Activated CD4-positive, alpha-beta memory T cell treated with anti-CD3 and anti-CD28 coated beads for 36 hours (primary cell): ENCODE data around the gene FZD2. TPM values are rescaled to one million over a fixed set of nuclear protein-coding genes. Genes with fewer than 3 reads are reported as not detected.
"Not testable (repeated sequence)": the region's sequence is repeated elsewhere in the genome, so short reads cannot be mapped to it uniquely, and the experiment has no call there.

ENCODE experiments used
- CTCF ChIA-PET: fragments of 350-600 bp; sonication (Branson Sonifier 250); formaldehyde crosslinking; loops from one replicate; lab custom pipeline; 2021; ENCODE audit warnings: antibody characterized with exemption, inconsistent platforms; lab: Charles Lee
- POLR2A ChIA-PET: fragments of 350-600 bp; sonication (Branson Sonifier 250); formaldehyde crosslinking; loops from one replicate; lab custom pipeline; 2021; ENCODE audit warnings: antibody characterized with exemption; lab: Charles Lee
- DNase-seq: peaks from one replicate; pipeline ENCODE4 v3.0.0-alpha.2; 2020
- H3K27ac Mint-ChIP-seq: one replicate; pipeline ENCODE4 v1.8.0; 2021; ENCODE audit warnings: mixed read lengths
- H3K27me3 Mint-ChIP-seq: one replicate; pipeline ENCODE4 v1.8.0; 2021; ENCODE audit warnings: mixed read lengths
- H3K36me3 Mint-ChIP-seq: one replicate; pipeline ENCODE4 v1.8.0; 2021; ENCODE audit warnings: mixed read lengths
- H3K4me1 Mint-ChIP-seq: one replicate; pipeline ENCODE4 v1.8.0; 2021; ENCODE audit warnings: low read depth, mixed read lengths
- H3K4me3 Mint-ChIP-seq: one replicate; pipeline ENCODE4 v1.8.0; 2021; ENCODE audit warnings: mild to moderate bottlenecking, mixed read lengths
- H3K9me3 Mint-ChIP-seq: one replicate; pipeline ENCODE4 v1.8.0; 2021; ENCODE audit warnings: mixed read lengths
- intact Hi-C: fragments of 100-400 bp; cut with micrococcal nuclease; formaldehyde crosslinking; loops from one replicate; pipeline ENCODE4 v1.15.1; 2023
- total RNA-seq, 2 experiments: library from RNA; stranded (reverse); gene quantifications; one replicate each; pipeline ENCODE4 v1.2.3, GENCODE V29; 2021

The FZD2 gene
- total RNA-seq, 2 experiments from 2014 or later, result not detected

GRCh38 chr17:44564429-44564828 lies 7.1 kb downstream of the FZD2 start:
- Mint-ChIP-seq H3K4me3 (no peak overlapping the region), H3K9me3 (peaks cover 7% of the 10 kb centered on the region), H3K4me1 (no peaks in the 10 kb centered on the region), H3K27me3 (peaks cover 37% of the 10 kb centered on the region), H3K36me3 (no peaks in the 10 kb centered on the region), H3K27ac (no peak overlapping the region)
- CTCF ChIA-PET, result no interaction called here
- no peak for DNase-seq
- POLR2A ChIA-PET, result no interaction called here
- intact Hi-C loops, result no loop called here

DNA sequence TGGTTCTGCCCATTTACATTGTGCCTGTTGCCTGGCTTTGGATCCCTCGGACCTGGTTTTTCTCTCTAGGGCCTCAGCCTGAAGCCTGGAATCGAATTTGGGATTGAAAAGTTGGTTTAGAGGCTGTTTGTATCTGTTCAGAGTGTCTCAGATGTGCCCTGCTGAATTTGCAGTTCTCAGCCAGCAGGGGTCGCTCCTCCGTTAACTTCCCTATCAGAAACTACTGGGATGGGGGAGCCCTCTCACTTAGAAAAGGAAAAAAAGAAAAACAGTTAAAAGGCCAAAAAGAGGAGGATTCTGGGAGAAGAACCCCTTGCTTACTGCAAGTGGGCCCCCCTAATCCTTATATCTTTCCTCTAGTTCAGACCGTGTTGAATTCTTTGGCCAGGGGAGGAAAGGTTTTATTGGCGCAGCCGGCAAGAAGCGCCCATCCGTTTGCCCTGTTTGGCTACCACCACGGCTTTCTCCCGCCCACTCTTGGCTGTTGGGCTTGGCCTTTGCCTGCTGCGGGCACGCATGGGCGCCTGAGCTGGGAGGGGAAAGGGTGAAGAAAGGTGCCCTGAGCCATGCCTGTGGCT lies 8.7 kb downstream of the FZD2 start:
- Mint-ChIP-seq H3K36me3 (no peaks in the 10 kb centered on the region), H3K27me3 (peaks cover 21% of the 10 kb centered on the region), H3K9me3 (peaks cover 7% of the 10 kb centered on the region), H3K4me3 (no peak overlapping the region), H3K27ac (no peak overlapping the region), H3K4me1 (no peaks in the 10 kb centered on the region)
- intact Hi-C loops, result no loop called here
- DNase-seq, result peak; percentile 23
- POLR2A ChIA-PET, result no interaction called here
- CTCF ChIA-PET, result no interaction called here

GRCh38 chr17:44568311-44568944 lies 11.1 kb downstream of the FZD2 start:
- H3K36me3 Mint-ChIP-seq, intact Hi-C loops, H3K27ac Mint-ChIP-seq, H3K9me3 Mint-ChIP-seq, H3K4me3 Mint-ChIP-seq, POLR2A ChIA-PET, DNase-seq, H3K4me1 Mint-ChIP-seq, H3K27me3 Mint-ChIP-seq: not testable (repeated sequence)
- CTCF ChIA-PET, result interaction anchor here (0.9 kb wide), 1 partner anchor 37 kb away, joined by 3 read pairs; no protein-coding TSS in a partner anchor

GRCh38 chr17:44568945-44569858 lies 11.9 kb downstream of the FZD2 start:
- ChIA-PET CTCF (interaction anchor here (0.9 kb wide), 1 partner anchor 38 kb away, joined by 3 read pairs; no protein-coding TSS in a partner anchor), POLR2A (no interaction called here)
- Mint-ChIP-seq H3K27me3 (peaks cover 10% of the 10 kb centered on the region), H3K36me3 (no peaks in the 10 kb centered on the region), H3K4me1 (no peaks in the 10 kb centered on the region), H3K27ac (no peak overlapping the region), H3K4me3 (no peak overlapping the region), H3K9me3 (peaks cover 7% of the 10 kb centered on the region)
- intact Hi-C loops, result no loop called here
- DNase-seq, result peak; percentile 16

- POLR2A ChIA-PET, result no interaction called here
- Mint-ChIP-seq H3K36me3 (no peaks in the 10 kb centered on the region), H3K4me1 (no peaks in the 10 kb centered on the region), H3K4me3 (no peak overlapping the region), H3K27me3 (peaks cover 18% of the 10 kb centered on the region), H3K9me3 (no peaks in the 10 kb centered on the region), H3K27ac (no peak overlapping the region)
- intact Hi-C loops, result no loop called here
- DNase-seq, result no peak
- CTCF ChIA-PET, result no interaction called here
Measured at GRCh38 chr17:44572801-44573200, 15.5 kb downstream of the FZD2 start.

DNA sequence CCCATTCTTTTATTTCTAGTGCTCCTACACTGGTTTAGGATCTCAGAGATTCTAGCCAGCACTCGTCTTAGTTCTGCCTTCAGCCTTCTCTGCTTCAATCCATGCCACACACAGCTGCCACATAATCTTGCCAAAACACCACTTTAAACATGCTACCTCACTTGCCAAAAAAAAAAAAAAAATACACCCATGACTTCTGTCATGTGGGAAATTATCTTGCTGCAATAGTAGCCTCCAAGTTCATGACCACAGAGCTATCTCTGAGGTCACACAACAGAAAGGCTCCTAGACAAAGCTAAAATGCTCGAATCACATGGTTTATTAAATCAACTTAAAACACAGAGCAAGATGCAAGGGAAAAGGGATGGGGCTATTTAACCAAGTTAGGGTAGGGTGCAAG lies 18.1 kb downstream of the FZD2 start:
- ChIA-PET CTCF (interaction anchor here (0.5 kb wide), 1 partner anchor 92 kb away, joined by 3 read pairs; no protein-coding TSS in a partner anchor), POLR2A (interaction anchor here (0.6 kb wide), 1 partner anchor 1356 kb away, joined by 4 read pairs; no protein-coding TSS in a partner anchor)
- Mint-ChIP-seq H3K4me3 (no peak overlapping the region), H3K4me1 (no peaks in the 10 kb centered on the region), H3K27ac (no peak overlapping the region), H3K27me3 (peaks cover 27% of the 10 kb centered on the region), H3K36me3 (no peaks in the 10 kb centered on the region), H3K9me3 (no peaks in the 10 kb centered on the region)
- DNase-seq, result no peak
- intact Hi-C loops, result no loop called here

GRCh38 chr17:44578947-44579346 lies 21.7 kb downstream of the FZD2 start:
- Mint-ChIP-seq H3K4me3 (no peak overlapping the region), H3K4me1 (no peaks in the 10 kb centered on the region), H3K27ac (no peak overlapping the region), H3K36me3 (no peaks in the 10 kb centered on the region), H3K9me3 (no peaks in the 10 kb centered on the region), H3K27me3 (peaks cover 29% of the 10 kb centered on the region)
- intact Hi-C loops, result no loop called here
- CTCF ChIA-PET, result interaction anchor here (1.2 kb wide), 1 partner anchor 45 kb away, joined by 3 read pairs; no protein-coding TSS in a partner anchor
- no peak for DNase-seq
- POLR2A ChIA-PET, result no interaction called here

DNA sequence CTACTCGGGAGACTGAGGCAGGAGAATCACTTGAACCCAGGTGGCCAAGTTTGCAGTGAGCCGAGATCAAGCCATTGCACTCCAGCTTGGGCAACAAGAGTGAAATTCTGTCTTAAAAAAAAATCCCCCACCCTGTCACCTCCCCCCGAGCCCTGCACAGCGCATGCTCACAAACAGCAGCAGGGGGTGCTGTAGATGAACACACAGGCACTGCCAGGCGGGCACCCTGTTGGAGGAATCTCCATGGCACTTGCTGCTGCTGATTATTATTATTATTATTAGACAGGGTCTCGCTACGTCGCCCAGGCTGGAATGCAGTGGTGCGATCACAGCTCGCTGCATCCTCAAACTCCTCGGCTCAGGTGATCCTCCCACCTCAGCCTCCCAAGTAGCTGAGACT lies 24.6 kb downstream of the FZD2 start:
- Mint-ChIP-seq H3K27me3 (peaks cover 17% of the 10 kb centered on the region), H3K36me3 (no peaks in the 10 kb centered on the region)

GRCh38 chr17:44584443-44584842 lies 27.2 kb downstream of the FZD2 start:
- H3K4me1 Mint-ChIP-seq, result no peaks in the 10 kb centered on the region
- H3K4me3 Mint-ChIP-seq, result no peak overlapping the region
- peaks cover 9% of the 10 kb centered on the region for H3K27me3 Mint-ChIP-seq
- no peak for DNase-seq
- H3K36me3 Mint-ChIP-seq, result no peaks in the 10 kb centered on the region
- intact Hi-C loops, result no loop called here
- no peak overlapping the region for H3K27ac Mint-ChIP-seq
- CTCF ChIA-PET, result no interaction called here
- POLR2A ChIA-PET, result no interaction called here
- no peaks in the 10 kb centered on the region for H3K9me3 Mint-ChIP-seq

More for the DNA sequence above, 24.6 kb downstream of the FZD2 start:
- no peaks in the 10 kb centered on the region for H3K4me1 Mint-ChIP-seq
- intact Hi-C loops, result no loop called here
- CTCF ChIA-PET, result no interaction called here
- POLR2A ChIA-PET, result interaction anchor here (0.7 kb wide), 1 partner anchor 60 kb away, joined by 3 read pairs; no protein-coding TSS in a partner anchor
- no peak overlapping the region for H3K4me3 Mint-ChIP-seq
- no peak overlapping the region for H3K27ac Mint-ChIP-seq
- DNase-seq, result peak; percentile 15
- H3K9me3 Mint-ChIP-seq, result no peaks in the 10 kb centered on the region

- H3K27ac Mint-ChIP-seq, result no peak overlapping the region
- H3K27me3 Mint-ChIP-seq, result peaks cover 4% of the 10 kb centered on the region
- H3K4me1 Mint-ChIP-seq, result no peaks in the 10 kb centered on the region
- no peaks in the 10 kb centered on the region for H3K36me3 Mint-ChIP-seq
- intact Hi-C loops, result no loop called here
- CTCF ChIA-PET, result no interaction called here
- no peaks in the 10 kb centered on the region for H3K9me3 Mint-ChIP-seq
- POLR2A ChIA-PET, result no interaction called here
- DNase-seq, result peak; percentile 14
- no peak overlapping the region for H3K4me3 Mint-ChIP-seq
Measured at GRCh38 chr17:44585315-44585714, 28.0 kb downstream of the FZD2 start.

DNA sequence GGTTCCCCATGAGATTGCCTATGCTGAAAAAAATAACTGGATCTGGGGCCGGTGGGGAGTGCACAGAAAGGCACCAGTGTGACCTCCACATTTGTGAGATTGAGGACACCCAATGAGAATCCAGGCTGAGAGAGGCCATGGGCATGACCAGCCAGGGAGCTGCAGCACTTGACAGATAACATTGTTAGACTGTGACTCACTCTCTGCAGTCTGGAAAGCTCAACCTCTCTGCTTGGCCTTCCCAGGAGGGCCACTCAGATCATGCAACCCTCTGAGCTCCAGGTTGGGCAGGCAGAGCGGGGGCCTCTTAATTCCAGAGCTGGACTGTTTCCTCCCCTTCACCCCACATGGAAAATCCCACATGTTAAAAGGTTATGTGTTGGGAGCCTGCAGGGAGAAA lies 30.1 kb downstream of the FZD2 start:
- POLR2A ChIA-PET, result no interaction called here
- DNase-seq, result no peak
- Mint-ChIP-seq H3K36me3 (no peaks in the 10 kb centered on the region), H3K4me1 (no peaks in the 10 kb centered on the region), H3K4me3 (no peak overlapping the region), H3K27me3 (no peaks in the 10 kb centered on the region), H3K27ac (no peak overlapping the region), H3K9me3 (no peaks in the 10 kb centered on the region)
- CTCF ChIA-PET, result no interaction called here
- intact Hi-C loops, result no loop called here
